Keratinocyte (primary cell): Measurements from ENCODE around the gene FMN1. TPM values are rescaled to one million over a fixed set of nuclear protein-coding genes. Genes with fewer than 3 reads are reported as not detected.

ENCODE experiments used
- DNase-seq: peaks from one replicate; pipeline ENCODE4 v3.0.0-alpha.2; 2011; ENCODE audit warnings: low read depth, missing footprints, low spot score
- FAIRE-seq: peaks from 2 replicates; lab custom pipeline; 2011; peaks lifted over from hg19 to GRCh38; lab: Jason Lieb, UNC
- H2AFZ ChIP-seq: 2 replicates; pipeline ENCODE4 v1.6.0; 2012; ENCODE audit warnings: low read length, control low read depth, inconsistent platforms; ENCODE audit not compliant: control insufficient read depth
- H3K27ac ChIP-seq: 2 replicates; pipeline ENCODE4 v1.5.1; 2011; ENCODE audit warnings: low read length; ENCODE audit not compliant: control insufficient read depth, insufficient read depth
- H3K27me3 ChIP-seq: 3 replicates; pipeline ENCODE4 v1.6.0; 2011; ENCODE audit warnings: low read length; ENCODE audit not compliant: control insufficient read depth, insufficient read depth; ENCODE audit errors: extremely low read depth
- H3K36me3 ChIP-seq, 2 experiments: 2 replicates in 1 of 2; 3 replicates in 1 of 2; pipeline ENCODE4 v1.5.1; 2011; ENCODE audit warnings: low read length in 2 of 2, mild to moderate bottlenecking in 1 of 2; ENCODE audit not compliant: control insufficient read depth in 2 of 2, insufficient read depth in 2 of 2; ENCODE audit errors: extremely low read depth in 1 of 2
- H3K4me1 ChIP-seq: 3 replicates; pipeline ENCODE4 v1.5.1; 2011; ENCODE audit warnings: low read length; ENCODE audit not compliant: control insufficient read depth, insufficient read depth; ENCODE audit errors: extremely low read depth
- H3K4me2 ChIP-seq: 3 replicates; pipeline ENCODE4 v1.6.0; 2011; ENCODE audit warnings: low read depth, low read length; ENCODE audit not compliant: control insufficient read depth, insufficient read depth; ENCODE audit errors: extremely low read depth
- H3K4me3 ChIP-seq, 3 experiments: fragments of 200-600 bp in 1 of 3; sonication (generic) in 1 of 3; 2 replicates in 2 of 3; 3 replicates in 1 of 3; pipeline ENCODE4 v1.5.1; 2011 to 2016; ENCODE audit warnings: low read length in 3 of 3, mild to moderate bottlenecking in 3 of 3, control low read depth in 2 of 3, inconsistent platforms in 1 of 3, low read depth in 1 of 3, mixed read lengths in 1 of 3, mixed run types in 1 of 3, moderate library complexity in 1 of 3; ENCODE audit not compliant: control insufficient read depth in 2 of 3, insufficient read depth in 2 of 3; ENCODE audit errors: extremely low read depth in 1 of 3
- H3K79me2 ChIP-seq: 2 replicates; pipeline ENCODE4 v1.6.0; 2012; ENCODE audit warnings: low read length; ENCODE audit not compliant: control insufficient read depth, insufficient read depth
- H3K9ac ChIP-seq: 3 replicates; pipeline ENCODE4 v1.6.0; 2011; ENCODE audit warnings: low read length; ENCODE audit not compliant: control insufficient read depth, insufficient read depth; ENCODE audit errors: extremely low read depth
- H3K9me1 ChIP-seq: 3 replicates; pipeline ENCODE4 v1.6.0; 2011; ENCODE audit warnings: low read length; ENCODE audit not compliant: control insufficient read depth, insufficient read depth; ENCODE audit errors: extremely low read depth
- H3K9me3 ChIP-seq: 2 replicates; pipeline ENCODE4 v1.5.1; 2012; ENCODE audit warnings: low read depth, low read length; ENCODE audit not compliant: control insufficient read depth
- H4K20me1 ChIP-seq: 3 replicates; pipeline ENCODE4 v1.6.0; 2011; ENCODE audit warnings: low read length; ENCODE audit not compliant: control insufficient read depth, insufficient read depth; ENCODE audit errors: extremely low read depth
- CTCF ChIP-seq, 3 experiments: IDR thresholded peaks in 1 of 3; conservative IDR thresholded peaks in 1 of 3; optimal IDR thresholded peaks in 1 of 3; 2 replicates in 2 of 3; 3 replicates in 1 of 3; pipeline versions ENCODE3 to v1.5.1; 2011; ENCODE audit warnings: low read length in 3 of 3, mild to moderate bottlenecking in 3 of 3, moderate library complexity in 2 of 3, control low read depth in 1 of 3, inconsistent platforms in 1 of 3; ENCODE audit not compliant: insufficient read depth in 2 of 3; ENCODE audit errors: extremely low read depth in 1 of 3
- EZH2 ChIP-seq: IDR thresholded peaks from one replicate; pipeline ENCODE4 v1.6.1; 2012; ENCODE audit warnings: inconsistent platforms, mild to moderate bottlenecking, low read length, moderate library complexity
- dilution Hi-C: fragments of 300-500 bp; cut with MboI; formaldehyde crosslinking; loops from one replicate; pipeline ENCODE4 v1.7.0; 2020; ENCODE audit warnings: low sequenced_read_pairs; ENCODE audit not compliant: extremely low pct_ligation_motif_present
- polyA plus RNA-seq, 5 experiments: library from polyadenylated mRNA; depleted of rRNA in 3 of 5; stranded (reverse) in 3 of 5; stranded (forward) in 1 of 5; unstranded in 1 of 5; fragments of >200 nt; gene quantifications; 1 replicate in 1 of 5; 2 replicates in 3 of 5; 3 replicates in 1 of 5; pipeline versions ENCODE4 v1.2.1 to v1.2.3, GENCODE V29; 2011 to 2012; ENCODE audit warnings: missing spikeins in 2 of 5, low read depth in 1 of 5, low replicate concordance in 1 of 5

FMN1 gene
- polyA plus RNA-seq, 1 donor (not counting 4 experiments of a cell fraction or from before 2014, with no cell fraction given), result 0.71 TPM

- Histone ChIP-seq H3K4me1 (no peaks in the 10 kb centered on the region), H3K9me1 (no peaks in the 10 kb centered on the region), H3K79me2 (no peaks in the 10 kb centered on the region), H4K20me1 (no peaks in the 10 kb centered on the region), H3K27ac (no peak overlapping the region), H3K4me3 (no peak overlapping the region), H3K9ac (no peak overlapping the region), H3K27me3 (no peaks in the 10 kb centered on the region), H3K4me2 (no peak overlapping the region), H3K9me3 (no peaks in the 10 kb centered on the region), H3K36me3 (no peaks in the 10 kb centered on the region), H2AFZ (no peak overlapping the region)
- TF ChIP-seq EZH2, result no peak
- dilution Hi-C loops, result loop anchor here (25.0 kb wide), 1 partner anchor 137 kb away; no protein-coding TSS in a partner anchor
- DNase-seq (no peak), FAIRE-seq (peak; percentile 55)
These were observed 219.8 kb downstream of the FMN1 start for GRCh38 chr15:32974691-32975090.

GRCh38 chr15:32972686-32973085 is 221.8 kb downstream of the FMN1 start:
- no peaks in the 10 kb centered on the region for H4K20me1 ChIP-seq
- no peak overlapping the region for H2AFZ ChIP-seq
- no peaks in the 10 kb centered on the region for H3K9me1 ChIP-seq
- H3K79me2 ChIP-seq, result no peaks in the 10 kb centered on the region
- TF ChIP-seq CTCF (optimal IDR thresholded peaks at IDR 0.05 in 1 of 3, IDR thresholded peaks at IDR 0.05 in 1 of 3, conservative IDR thresholded peaks at IDR 0.05 in 1 of 3; ENCODE audit: extremely low read depth in 1 of 3, insufficient read depth in 2 of 3, low read length in 3 of 3) (no peak), EZH2 (no peak)
- no peak overlapping the region for H3K4me2 ChIP-seq
- no peak overlapping the region for H3K9ac ChIP-seq
- H3K36me3 ChIP-seq, result no peaks in the 10 kb centered on the region
- DNase-seq, result no peak
- no peak overlapping the region for H3K27ac ChIP-seq
- no peak overlapping the region for H3K4me3 ChIP-seq
- dilution Hi-C loops, result no loop called here
- no peak for FAIRE-seq
- no peaks in the 10 kb centered on the region for H3K9me3 ChIP-seq
- H3K4me1 ChIP-seq, result no peaks in the 10 kb centered on the region
- H3K27me3 ChIP-seq, result no peaks in the 10 kb centered on the region

GRCh38 chr15:32970847-32971246 is 223.7 kb downstream of the FMN1 start:
- DNase-seq (no peak), FAIRE-seq (no peak)
- no peak overlapping the region for H3K4me2 ChIP-seq
- no peaks in the 10 kb centered on the region for H3K27me3 ChIP-seq
- H3K27ac ChIP-seq, result no peak overlapping the region
- no peaks in the 10 kb centered on the region for H3K36me3 ChIP-seq
- no peak overlapping the region for H2AFZ ChIP-seq
- dilution Hi-C loops, result no loop called here
- no peaks in the 10 kb centered on the region for H3K4me1 ChIP-seq
- TF ChIP-seq EZH2 (no peak), CTCF (optimal IDR thresholded peaks at IDR 0.05 in 1 of 3, IDR thresholded peaks at IDR 0.05 in 1 of 3, conservative IDR thresholded peaks at IDR 0.05 in 1 of 3; ENCODE audit: extremely low read depth in 1 of 3, insufficient read depth in 2 of 3, low read length in 3 of 3) (no peak)
- no peaks in the 10 kb centered on the region for H3K9me1 ChIP-seq
- no peaks in the 10 kb centered on the region for H4K20me1 ChIP-seq
- H3K79me2 ChIP-seq, result no peaks in the 10 kb centered on the region
- no peak overlapping the region for H3K4me3 ChIP-seq
- no peak overlapping the region for H3K9ac ChIP-seq
- no peaks in the 10 kb centered on the region for H3K9me3 ChIP-seq
